Astrocyte of the spinal cord (primary cell): Measurements from ENCODE around the gene FXYD7.

Experiments used
- DNase-seq: peaks from one replicate; pipeline ENCODE4 v3.0.0; 2011; ENCODE audit warnings: low read depth, low spot score
- H3K4me3 ChIP-seq: 2 replicates; pipeline ENCODE4 v1.5.1; 2011; ENCODE audit warnings: low read depth, mild to moderate bottlenecking, low read length, moderate library complexity
- CTCF ChIP-seq: IDR thresholded peaks from 2 replicates; pipeline ENCODE4 v1.5.1; 2012; ENCODE audit warnings: low read depth, mild to moderate bottlenecking, low read length, inconsistent platforms
- in situ Hi-C: cut with HindIII; loops from 2 replicates; pipeline ENCODE4 v1.10.0; 2017; ENCODE audit warnings: low sequenced_read_pairs

FXYD7 gene

GRCh38 chr19:35160629-35161433 is 17.8 kb downstream of the FXYD7 start:
- H3K4me3 ChIP-seq, result no peak overlapping the region
- DNase-seq, result no peak
- in situ Hi-C loops, result no loop called here
- TF ChIP-seq CTCF, result no peak

- DNase-seq, result no peak
- TF ChIP-seq CTCF, result no peak
- H3K4me3 ChIP-seq, result no peak overlapping the region
- in situ Hi-C loops, result no loop called here
Measured at GRCh38 chr19:35161434-35161743, 18.3 kb downstream of the FXYD7 start.

GRCh38 chr19:35162471-35163326 is 19.6 kb downstream of the FXYD7 start:
- H3K4me3 ChIP-seq, result no peak overlapping the region
- in situ Hi-C loops, result no loop called here
- no peak for TF ChIP-seq CTCF
- DNase-seq, result peak; percentile 42

GRCh38 chr19:35164418-35164817 is 21.4 kb downstream of the FXYD7 start:
- DNase-seq, result no peak
- no peak overlapping the region for H3K4me3 ChIP-seq
- in situ Hi-C loops, result no loop called here
- TF ChIP-seq CTCF, result no peak

GRCh38 chr19:35165200-35166058 is 22.4 kb downstream of the FXYD7 start:
- no peak overlapping the region for H3K4me3 ChIP-seq
- in situ Hi-C loops, result no loop called here
- TF ChIP-seq CTCF, result no peak
- DNase-seq, result no peak
